GM18505 (cell line): ENCODE data around the gene TARDBP.

Source experiments
- ATAC-seq: cut with Tn5 transposase; IDR thresholded peaks from one replicate; pipeline ENCODE4 v1.9.1; 2021; ENCODE audit not compliant: unreplicated experiment
- POLR2A ChIP-seq: IDR thresholded peaks from 4 replicates; pipeline ENCODE4 v1.6.1; 2011; ENCODE audit warnings: borderline replicate concordance; ENCODE audit not compliant: insufficient read depth, insufficient read length; ENCODE audit errors: extremely low read depth

Gene TARDBP

DNA sequence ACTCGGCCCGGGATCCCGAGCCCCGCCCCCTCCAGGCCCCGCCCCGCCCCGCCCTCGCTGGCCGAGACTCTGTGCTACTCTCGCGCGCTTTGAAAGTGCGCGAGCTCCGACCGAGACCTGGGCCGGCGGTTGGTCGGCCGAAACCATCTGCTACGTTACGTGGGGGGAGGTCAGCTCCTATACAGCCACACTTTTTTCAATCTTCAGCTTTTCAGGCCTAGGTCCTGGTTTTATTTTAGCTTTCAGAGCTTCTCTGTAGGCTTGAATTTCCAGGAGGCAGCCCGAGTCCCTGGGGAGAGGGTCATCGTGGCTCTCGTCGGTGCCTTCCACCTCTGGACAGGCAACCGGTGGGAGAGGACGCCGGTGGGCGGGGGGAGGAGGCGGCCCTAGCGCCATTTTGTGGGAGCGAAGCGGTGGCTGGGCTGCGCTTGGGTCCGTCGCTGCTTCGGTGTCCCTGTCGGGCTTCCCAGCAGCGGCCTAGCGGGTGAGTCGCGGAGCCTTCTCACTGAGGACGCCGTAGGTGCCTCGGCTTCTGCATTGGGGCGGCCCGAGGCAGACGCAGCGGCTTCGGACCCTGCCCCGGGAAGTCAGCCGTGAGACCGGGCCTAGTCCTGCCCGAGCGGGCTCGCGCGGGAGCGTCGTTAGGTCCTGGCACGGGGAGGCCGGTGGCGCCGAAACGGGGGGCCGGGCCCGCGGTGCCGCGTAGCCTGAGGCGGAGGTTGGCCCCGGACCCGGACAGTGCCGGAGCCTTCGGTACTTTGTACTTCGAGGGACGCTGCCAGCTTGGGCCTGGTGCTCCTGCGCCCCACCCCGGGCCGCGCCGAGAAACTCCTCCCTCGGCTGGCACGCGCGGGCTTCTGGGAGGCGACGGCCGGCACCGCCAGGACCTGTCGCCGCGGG is at the start of gene TARDBP:
TARDBP (plus strand) TSS at position 395 of the 900 bp plus-strand sequence. CDS start 1,074 bp downstream, outside the sequence.
- peak; percentile 83 for ATAC-seq
- peak; percentile 90 for TF ChIP-seq POLR2A

DNA sequence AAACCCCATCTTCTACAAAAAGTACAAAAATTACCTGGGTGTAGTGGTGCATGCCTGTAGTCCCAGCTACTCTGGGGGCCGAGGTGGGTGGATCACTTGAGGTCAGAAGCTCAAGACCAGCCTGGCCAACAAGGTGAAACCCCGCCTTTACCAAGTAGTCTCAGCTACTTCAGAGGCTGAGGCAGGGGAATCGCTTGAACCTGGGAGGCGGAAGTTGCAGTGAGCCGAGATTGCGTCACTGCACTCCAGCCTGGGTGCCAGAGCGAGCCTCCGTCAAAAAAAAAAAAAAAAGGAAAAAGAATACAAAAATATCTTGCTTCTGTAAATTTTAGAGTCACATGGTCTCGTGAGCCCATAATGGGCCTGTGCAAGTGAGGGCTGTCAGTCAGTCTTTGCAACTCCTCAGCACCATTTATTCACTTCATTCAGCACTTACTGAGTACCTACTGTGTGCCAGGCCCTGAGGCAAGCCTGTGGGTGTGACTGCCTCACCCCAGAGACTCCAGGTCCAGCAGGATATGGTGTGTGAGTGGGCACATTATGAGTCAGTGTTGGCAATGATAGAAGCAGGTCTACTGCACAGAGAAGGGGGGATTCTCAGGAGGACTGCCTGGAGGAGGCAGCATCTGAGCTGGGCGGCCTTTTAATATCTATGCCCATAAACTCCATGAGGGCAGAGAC is 46.8 kb upstream of the TARDBP start:
- TF ChIP-seq POLR2A: no peak
- ATAC-seq: no peak

DNA sequence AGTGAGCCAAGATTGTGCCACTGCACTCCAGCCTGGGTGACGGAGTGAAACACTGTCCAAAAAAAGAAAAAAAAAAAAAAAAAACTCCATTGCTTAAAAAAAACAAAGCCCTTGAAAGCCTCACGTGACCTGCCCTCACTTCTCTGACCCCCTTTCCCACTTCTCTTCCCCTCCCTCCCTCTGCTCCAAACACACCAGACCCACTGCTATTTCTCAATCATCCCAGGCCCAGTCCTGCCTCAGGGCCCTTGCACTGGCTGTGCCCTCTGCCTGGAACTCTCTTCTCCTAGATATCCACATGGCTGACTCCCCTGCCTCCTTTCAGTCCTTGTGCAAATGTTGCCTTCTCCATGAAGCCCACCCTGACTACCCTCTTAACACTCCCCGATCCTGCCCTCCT is 45.4 kb upstream of the TARDBP start:
- TF ChIP-seq POLR2A: no peak

DNA sequence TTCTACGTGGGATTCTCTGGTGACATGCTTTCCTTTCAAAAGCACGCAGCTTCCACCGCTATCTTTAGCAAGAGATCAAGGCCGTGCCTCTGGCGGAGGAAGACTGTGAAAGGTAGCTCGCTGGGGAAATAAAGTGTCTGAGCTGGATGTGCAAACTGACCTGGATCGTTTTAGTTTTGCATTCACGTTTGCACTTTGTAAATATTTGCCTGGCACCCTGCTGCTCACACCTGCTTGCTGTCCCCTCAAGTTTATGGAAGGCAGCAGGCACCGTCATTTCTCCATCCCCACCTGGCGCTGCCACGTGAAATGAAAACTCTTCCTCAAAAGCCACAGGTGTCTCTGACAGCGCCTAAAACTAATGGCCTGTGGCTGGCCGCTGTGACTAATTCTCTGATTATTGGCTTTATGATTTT is 44.0 kb upstream of the TARDBP start:
- TF ChIP-seq POLR2A: no peak
- ATAC-seq: no peak

More for the DNA sequence above, 45.4 kb upstream of the TARDBP start:
- no peak for ATAC-seq

DNA sequence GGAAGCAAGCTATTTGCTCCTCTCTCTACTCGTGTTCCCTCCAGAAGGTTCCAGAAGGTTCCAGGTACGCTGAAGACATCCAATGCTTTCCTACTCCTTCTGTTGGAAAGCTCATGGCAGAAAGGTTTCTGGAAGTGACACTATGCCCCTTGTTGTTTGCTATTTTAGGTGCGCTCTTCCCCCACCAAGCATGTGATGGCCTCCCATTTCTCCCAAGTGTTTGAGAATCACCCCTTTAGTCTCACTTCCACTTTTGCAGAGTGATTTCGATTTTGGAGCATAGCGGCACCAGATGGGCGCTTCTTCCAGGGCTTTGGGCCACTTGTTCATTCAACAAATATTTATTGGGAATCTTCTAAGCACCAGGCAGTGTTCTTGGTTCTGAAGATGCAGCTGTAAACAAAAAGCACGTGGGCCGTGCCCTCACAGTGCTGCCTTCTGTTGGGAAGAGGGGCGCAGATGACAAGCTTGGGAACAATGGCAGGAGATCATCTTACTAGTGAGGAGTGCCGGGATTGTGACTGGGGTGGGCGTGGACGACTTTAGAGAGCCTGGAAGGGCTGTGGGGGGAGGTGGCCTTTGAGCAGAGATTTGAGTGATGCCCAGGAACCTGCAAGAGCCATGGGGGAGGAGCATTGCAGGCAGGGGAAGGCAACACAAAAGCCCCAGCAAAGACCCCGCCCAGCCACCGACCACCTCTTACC is 43.0 kb upstream of the TARDBP start:
- no peak for TF ChIP-seq POLR2A
- ATAC-seq: no peak

DNA sequence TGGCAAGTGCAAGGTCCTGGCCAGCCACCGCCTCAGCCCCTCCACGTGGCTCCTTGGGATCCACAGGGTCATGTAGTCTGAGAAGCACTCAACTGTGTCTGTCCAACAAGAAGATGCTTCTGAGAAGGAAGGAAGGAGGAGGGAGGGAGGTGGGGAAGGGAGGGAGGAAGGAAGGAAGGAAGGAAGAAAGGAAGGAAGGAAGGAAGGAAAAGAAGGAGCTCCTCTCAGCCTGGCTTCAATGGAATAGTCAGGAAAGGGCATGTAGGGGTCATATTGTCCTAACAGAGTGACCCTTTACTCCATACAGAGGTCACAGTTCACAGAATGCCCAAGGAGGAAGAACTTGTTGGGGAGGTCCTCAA is 42.5 kb upstream of the TARDBP start:
- TF ChIP-seq POLR2A: no peak
- ATAC-seq: no peak

DNA sequence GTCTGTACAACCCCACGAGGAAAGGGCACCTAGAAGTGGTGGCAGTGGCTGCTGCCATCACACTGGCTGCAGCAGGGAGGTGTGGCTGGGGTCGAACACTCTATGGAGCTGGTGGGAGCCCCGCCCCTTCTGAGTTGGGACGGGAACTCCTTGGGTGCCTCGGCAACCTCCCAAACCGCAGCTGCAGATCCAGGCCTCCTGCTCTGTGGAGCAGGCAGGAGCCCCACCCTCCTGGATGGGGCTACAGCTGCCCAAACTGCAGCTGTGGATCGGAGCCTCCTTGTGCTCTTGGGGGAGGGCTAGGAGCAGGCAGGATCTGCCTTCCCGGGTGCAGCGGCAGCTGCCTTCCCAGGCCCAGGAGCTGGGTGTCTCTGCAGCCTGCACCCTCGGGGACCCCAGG is 38.9 kb upstream of the TARDBP start:
- TF ChIP-seq POLR2A: no peak
- no peak for ATAC-seq

DNA sequence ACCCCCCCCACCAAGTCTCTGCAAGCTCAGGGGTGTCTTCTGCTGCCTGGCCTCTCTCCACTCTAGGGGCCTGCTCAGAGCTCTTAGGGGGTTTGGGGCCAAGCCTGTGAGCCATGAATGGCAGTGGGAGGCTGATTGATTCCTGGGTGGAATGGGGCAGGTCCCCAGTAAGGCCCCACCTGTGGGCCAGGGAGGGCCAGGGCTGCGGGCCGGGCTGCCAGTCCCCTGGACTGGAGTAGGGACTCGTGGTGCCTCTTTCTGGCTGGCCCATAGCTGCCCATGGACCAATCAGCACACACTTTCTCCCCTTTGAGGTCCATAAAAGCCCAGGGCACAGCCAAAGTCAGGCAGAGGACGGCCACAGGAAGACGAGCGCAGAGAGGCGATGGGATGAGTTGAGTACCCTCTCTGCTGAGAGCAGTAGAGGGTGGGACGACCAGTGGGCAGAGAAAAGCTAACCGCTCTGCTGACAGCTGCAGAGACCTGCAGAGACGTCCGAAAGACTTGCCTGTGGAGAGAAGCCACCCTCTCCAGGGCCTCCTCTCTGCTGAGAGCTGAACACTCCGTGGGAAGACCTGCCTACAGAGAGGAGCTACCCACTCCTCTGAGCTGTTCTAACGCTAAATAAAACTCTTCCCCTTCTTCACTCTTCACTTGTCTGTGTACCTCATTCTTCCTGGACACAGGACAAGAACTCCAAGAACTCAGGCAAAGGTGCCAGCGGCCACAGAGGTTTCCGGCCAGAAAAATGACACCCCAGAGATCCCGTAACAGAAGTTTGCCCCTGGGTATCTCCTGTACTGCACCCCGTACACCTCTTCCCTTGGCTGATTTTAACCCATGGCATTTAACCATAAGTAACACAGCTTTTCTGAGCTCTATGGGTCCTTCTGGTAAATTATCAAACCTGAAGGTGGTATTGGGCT is 38.2 kb upstream of the TARDBP start:
- TF ChIP-seq POLR2A: no peak
- no peak for ATAC-seq

DNA sequence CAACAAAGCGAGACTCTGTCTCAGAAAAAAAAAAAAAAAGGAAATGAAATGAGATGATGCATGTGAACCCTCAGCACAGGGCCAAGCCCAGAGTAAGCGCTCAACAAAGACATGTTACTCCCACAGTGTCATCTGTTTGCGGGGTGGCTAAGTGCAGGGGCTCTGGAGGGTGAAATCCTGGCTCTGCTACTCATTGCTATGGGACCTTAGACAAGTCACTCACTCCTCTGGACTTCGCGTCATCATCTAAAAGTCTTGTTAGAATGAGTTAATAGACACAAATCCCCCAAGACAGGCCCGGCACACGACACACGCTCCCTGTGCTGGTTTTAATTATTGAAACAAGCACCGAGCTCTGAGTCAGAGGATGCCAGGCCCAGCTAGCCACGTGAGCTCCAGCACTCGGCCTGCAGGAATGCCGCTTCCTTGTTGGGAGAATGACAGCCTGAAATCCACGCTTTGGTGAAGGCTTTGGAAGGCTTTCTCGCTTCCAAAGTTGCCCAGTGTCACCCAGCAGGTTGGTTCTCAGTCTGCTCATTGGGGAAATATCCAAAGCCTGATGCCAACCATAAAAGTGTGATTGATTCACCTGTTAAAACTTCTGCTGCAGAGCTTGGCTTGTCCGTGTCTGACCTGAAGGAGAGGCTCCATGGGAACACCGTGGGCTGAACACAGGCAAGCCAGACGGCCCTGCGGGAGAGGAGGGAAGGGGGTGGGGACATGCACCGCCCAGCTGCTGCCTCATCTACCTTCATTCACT is 36.7 kb upstream of the TARDBP start:
- no peak for ATAC-seq
- TF ChIP-seq POLR2A: no peak

DNA sequence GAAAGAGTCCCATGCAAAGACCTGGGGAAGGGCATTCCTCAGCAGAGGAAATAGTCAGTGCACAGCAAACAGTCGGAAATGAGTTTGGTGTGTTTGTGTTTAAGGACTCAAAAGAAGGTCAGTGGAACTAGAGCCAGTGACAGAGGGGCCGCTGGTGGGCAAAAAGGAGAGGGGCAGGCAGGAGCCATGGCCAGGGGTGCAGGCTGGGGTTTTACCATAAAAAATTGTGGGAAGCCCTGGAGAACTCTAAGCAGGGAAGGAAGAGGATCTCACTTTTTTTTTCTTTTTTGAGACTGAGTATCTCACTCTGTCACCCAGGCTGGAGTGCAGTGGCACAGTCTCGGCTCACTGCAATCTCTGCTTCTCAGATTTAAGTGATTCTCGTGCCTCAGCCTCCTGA is 33.7 kb upstream of the TARDBP start:
- TF ChIP-seq POLR2A: no peak
- ATAC-seq: no peak

DNA sequence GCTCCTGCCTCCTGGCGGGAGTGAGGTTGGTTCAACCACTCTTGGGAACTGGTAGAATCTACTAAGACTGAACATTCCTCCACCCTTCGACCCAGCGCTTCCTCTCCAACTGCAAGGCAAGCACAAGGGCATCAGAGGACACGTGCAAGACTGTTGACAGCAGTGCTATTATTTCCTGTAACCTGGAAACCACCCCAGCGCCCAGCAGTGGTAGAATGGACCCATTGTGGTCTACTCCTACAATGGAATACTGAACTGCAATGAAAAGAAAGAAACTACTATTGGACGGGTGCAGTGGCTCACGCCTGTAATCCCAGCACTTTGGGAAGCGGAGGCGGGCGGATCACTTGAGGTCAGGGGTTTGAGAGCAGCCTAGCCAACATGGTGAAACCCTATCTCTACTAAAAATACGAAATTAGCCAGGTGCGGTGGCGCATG is 33.0 kb upstream of the TARDBP start:
- no peak for TF ChIP-seq POLR2A
- no peak for ATAC-seq

DNA sequence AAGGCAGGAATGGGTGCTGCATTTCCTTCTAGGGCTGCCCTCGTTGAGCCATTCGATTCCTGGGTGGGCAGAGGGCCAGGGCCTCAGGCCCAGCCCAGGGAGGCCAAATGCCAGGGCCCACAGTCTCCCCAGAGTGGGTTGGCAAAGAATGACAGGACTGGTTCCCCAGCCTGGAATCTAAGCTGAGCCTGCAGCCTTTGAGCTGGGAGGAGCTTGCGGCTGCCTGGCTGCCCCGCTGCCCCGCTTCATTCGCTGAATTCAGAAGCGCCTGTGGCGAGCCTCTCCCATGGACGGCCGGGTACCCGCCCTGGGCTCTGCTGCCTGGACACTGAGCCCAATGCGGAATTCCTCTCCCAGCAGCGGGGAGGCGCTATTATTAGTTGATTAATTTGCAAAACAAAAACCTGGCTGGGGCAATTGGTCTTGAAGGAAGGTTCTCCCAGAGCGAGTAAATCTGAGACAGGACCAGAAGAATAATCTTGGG is 32.3 kb upstream of the TARDBP start:
- no peak for TF ChIP-seq POLR2A
- ATAC-seq: no peak
